ENCODE data around the gene TCF7L2.

TCF7L2 gene

GRCh38 chr10:113128450-113129070 is 178.5 kb downstream of the TCF7L2 start:
- no peak for ATAC-seq

- no peak for ATAC-seq
These were observed 179.1 kb downstream of the TCF7L2 start for GRCh38 chr10:113129117-113129516.

DNA sequence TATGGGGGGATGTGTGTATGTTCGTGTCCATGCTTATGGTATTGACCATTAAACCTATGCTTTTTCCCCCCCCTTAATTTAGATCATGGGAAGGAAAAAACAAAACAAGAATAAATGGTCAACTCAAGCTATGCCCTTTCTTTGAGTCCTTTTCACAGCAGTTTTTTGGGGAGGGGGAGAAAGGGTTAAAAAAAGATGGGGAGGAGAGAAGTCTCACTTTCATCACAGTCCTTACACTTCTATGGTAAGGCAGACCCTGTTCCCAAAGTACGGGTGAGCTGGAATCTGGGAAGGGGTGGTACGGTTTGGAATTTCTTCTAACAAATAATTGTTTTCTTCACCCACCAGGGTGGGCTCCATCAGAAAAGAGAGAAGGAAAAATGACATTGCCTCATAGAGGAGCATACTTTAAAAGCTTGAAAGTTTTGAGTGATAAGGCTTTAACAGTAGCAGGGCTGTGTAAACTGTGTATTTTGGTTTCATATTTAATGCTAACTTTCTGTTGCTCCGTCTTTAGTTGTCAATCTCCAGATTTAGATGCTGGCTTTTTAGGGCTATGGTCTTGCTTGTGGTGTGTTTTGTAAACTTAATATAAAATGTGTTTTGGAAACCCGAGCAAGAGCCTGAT is 180.1 kb downstream of the TCF7L2 start:
- no peak for ATAC-seq

- ATAC-seq: no peak
These were observed 181.7 kb downstream of the TCF7L2 start for GRCh38 chr10:113131613-113132261.

- ATAC-seq: no peak
These were observed 182.6 kb downstream of the TCF7L2 start for GRCh38 chr10:113132591-113133121.

DNA sequence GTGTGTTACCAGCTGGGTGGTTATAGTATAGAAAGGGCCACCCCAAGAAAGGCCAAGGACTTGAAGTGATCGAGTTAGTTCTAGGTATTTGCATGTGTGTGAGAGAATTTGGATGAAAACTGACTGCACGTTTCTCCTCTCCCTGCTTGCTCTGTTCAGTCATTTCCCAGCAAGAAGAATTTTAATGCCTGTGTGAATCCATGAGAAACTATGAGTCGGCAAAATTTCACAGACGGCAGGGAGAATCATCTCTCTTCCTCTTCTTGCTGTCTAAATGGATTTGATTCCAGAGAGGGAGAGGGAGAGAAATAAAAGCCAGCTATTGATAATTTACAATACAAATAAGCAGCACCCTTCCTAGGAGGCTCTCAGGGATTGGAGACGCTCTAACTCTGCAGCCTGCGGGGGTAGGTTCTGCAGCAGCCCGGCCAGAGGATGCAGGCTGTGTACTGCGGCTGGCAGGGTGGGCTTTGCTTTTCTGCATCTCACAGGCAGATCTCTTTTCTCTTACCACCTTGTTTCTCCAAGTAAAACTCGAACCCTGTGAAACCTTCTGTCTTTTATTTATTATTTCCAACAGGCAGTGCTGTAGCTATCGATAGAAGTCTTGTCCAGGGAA is 183.6 kb downstream of the TCF7L2 start:
- ATAC-seq: no peak

- no peak for ATAC-seq
These were observed 185.0 kb downstream of the TCF7L2 start for GRCh38 chr10:113135025-113135424.

GRCh38 chr10:113137941-113138685 is 188.1 kb downstream of the TCF7L2 start:
- ATAC-seq: no peak

DNA sequence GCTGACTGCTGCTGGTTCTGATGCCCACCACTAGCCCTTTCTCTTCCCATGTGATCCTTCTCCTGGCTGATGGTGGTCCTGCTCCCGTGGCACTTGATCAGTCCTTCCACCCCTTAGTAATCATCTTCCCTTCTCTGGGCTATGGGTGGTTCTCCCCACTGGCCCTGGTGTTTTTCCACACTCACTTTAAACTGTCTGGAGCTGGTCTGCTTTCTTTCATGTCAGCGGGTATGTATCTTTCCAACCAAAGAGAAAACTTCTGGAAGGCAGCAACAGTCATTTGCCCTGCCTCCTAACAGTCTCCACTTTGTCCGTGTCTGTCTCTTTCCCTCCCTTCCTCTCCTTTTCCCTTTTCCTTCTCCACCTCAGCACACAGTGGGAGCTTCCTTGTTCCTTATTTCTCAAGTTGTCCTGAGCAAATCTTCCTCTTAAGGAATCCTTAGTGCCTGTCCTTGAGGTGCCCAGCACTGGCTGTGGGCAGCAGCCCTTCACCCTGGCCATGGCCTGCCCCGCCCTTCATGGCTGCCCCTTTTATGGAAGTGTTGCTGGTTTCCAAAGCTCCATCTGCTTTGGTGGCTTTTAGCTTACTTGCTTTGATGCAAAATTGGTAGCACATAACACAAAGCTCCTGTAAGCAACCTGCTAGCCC is 189.0 kb downstream of the TCF7L2 start:
- no peak for ATAC-seq

DNA sequence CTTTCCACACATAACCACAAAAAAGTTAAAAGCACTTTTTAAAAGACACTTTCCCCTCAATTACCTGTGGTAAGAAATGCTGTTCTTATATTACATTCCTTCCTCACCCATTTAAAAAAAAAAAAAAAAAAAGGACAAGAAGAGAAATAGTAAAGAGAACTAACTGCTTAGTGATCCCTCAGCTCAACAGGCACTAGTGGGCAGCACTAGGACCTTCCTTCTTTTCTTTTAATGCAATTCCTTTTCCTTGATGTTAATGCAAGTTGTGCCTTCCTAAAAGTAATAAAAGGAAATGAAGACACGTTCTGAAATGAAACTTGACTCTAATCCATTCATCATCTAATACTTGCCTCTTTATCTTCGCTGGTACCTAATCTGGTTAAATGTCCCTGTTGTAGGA is 189.7 kb downstream of the TCF7L2 start:
- ATAC-seq: no peak

DNA sequence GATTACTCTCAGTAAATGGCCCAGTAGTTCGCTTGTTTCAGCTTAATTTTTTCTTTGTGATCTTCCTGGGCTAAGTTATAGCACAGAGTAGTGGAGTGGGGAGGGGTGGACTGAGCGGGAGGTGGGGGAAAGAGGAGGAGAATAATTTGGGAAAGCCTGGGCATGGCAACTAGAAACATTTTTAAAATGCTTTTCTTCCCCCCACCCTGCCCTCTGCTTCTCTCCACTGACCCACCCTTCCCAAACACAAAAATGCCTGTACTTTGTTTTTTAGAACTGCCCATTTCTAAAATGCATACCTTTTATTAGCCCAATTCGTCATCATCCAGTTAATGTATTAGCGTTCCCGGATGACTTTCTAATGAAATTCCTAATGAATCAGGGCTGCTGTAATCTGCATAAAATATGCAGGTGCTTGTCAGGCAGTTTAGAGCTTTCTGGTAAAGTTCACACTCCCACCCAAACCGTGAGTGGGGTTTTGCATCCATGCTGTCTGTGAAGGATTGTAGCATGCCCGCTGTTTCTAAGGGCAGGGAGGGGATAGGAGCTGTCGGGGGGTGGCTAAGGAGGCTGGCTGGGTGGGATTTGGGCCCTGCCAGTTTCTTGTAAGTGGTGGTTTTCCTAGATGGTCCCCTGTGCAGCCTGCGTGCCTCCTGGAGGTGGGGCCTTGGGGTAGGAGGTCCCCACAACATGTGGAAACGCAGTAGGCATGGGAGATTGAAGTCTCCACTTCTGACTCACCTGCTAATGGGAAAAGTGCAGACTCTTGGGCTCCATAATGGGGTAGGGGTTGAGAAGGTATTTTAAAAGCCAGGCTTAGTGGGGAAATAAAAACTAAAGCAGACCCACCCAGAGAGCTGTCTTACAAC is 190.3 kb downstream of the TCF7L2 start:
- ATAC-seq: no peak

- no peak for ATAC-seq
These were observed 192.7 kb downstream of the TCF7L2 start for GRCh38 chr10:113142601-113143362.

- ATAC-seq: no peak
These were observed 194.5 kb downstream of the TCF7L2 start for GRCh38 chr10:113144576-113144975.

DNA sequence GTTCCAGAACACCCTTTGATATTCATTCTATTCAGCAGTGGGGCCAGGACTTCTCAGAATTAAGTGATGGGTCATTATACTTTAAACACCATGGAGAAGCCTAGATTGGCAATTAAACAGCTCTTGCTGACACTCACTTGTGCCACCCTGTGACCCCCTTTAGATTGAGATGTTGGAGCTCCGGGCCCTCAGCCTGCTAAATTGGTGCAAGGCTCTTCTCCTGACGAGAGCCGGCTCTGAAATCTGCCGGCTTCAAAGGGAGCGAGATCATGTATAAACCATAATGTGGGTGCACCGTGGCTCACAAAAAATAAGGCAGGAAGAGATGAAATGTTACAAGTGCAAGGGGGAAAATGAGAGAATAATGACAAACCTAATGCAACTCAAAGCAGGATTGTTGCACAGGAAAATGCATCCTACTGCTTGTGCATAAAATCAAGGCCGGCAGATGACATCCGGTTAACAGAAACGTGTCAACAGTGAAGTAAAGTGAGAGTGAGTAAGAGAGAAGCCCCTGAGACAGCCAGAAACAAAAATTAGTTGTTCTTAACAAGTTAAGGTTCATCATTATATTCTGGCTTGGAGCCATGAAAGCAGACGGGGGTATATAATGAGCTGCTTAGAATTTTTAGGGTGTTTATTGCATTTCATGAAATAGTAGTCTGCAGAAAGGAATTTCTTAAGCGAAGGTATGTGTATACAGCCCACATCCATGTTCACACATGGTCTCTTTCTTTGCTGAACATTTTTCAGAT is 198.2 kb downstream of the TCF7L2 start:
- no peak for ATAC-seq

DNA sequence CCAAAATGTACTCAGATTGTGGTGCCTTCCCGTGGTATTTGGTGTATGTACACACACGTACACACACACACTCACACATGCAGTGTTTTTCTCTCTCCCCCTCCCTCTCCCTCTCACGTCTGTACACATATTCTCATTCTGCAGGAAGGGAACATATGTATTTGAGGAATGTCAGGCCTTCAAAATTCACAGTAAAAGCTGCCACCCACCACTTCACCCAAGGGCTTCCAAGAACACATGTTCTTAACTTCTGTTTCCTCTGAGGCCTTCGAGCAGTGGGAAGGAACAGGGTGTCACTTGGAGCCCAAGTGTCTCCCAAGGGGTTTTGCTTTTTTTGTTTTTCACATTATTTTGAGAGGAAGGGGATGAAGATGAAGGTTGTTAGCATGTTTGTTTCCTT is 198.9 kb downstream of the TCF7L2 start:
- no peak for ATAC-seq

- no peak for ATAC-seq
These were observed 199.6 kb downstream of the TCF7L2 start for GRCh38 chr10:113149626-113150025.

DNA sequence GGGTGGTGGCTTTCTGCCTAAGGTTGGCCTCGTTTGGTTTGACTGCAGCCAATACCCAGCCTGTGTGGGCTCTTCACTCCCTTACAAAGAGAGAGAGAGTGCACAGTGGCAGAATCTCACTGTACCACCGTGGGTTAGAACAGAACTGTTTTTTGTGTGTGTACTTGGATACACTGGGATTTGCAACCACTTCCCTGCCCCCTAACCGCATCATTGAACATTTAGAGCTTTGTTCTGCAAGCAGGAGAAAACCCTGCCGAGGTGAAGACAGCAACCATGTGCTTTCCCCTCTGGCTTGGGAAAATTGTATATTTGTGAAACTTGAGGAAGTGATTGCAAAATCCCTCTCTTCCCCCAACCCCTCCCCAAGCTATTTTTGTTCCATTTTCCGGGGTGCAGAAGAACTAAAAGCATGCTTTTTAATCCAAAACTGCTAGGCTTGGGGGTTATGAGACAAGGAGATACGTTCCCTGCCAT is 201.2 kb downstream of the TCF7L2 start:
- no peak for ATAC-seq

- ATAC-seq: no peak
These were observed 203.6 kb downstream of the TCF7L2 start for GRCh38 chr10:113153493-113154102.

DNA sequence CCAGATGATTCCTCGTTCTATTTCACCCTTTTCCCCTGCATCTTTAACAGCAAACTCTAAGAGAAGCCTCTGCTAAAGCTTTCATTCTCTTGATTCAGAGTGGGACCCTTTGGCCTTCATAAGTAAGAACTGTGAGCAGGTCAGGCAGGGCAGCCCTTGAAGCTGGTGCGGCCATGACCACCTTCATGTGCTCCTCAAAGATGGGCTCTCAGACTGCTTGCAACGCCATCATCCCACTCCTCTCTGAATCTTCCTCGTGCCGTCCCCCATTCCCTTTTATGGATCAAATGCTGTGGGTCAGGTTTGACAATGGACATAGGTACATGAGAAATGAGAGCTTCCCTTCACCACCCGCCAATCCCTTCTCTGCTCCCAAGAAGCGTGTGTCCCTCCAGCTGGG is 207.4 kb downstream of the TCF7L2 start:
- no peak for ATAC-seq

All from activated CD4-positive, CD25-positive, alpha-beta regulatory T cell treated with anti-CD3 and anti-CD28 coated beads, Interleukin-2, amount 50 U/mL, for 24 hours (primary cell).